GM18873 (cell line): ENCODE measurements around the gene PGGHG.
"Not testable (repeated sequence)": the region's sequence is repeated elsewhere in the genome, so short reads cannot be mapped to it uniquely, and the experiment has no call there.

Source experiments
- ATAC-seq: cut with Tn5 transposase; IDR thresholded peaks from one replicate; pipeline ENCODE4 v1.9.1; 2021; ENCODE audit warnings: mild to moderate bottlenecking, moderate library complexity, moderate number of reproducible peaks; ENCODE audit not compliant: unreplicated experiment, low FRiP score

Gene PGGHG

DNA sequence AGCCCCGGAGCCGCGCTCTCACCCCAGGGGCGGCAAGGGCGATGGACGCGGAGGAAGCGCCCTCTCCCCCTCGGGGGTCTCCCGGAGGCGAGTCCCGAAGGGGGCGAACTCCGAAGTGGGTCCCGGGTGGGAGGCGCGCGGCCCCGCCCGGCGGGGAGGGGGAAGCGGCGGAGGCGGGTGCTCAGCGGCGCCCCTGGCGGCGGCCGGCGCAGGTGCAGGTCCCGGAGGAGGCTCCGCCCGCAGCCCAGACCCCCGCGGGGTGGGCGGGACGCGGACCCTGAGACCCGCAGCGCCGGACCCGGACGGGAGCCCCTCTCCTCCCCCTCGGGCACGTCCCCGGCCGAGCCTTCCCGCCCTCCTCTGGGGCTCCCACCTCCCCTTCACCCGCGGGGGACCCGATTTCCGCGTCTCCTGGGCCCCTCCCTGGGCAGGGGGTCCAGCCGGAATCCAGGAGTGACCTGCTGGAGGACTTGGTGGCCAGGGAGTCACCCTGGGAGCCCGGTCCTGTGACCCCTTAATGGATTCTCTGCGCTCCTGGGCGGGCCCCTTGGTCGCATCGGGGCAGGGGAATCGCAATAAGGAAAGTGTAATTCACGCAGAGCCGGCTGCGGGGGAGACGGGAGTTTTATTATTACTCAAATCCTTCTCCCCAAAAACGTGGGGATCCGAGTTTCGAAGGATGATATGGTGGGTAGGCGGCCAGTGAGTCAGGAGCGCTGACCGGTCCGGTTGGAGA is 22.3 kb downstream of the PGGHG start:
- not testable (repeated sequence) for ATAC-seq

GRCh38 chr11:312092-312816 is 23.3 kb downstream of the PGGHG start:
- ATAC-seq, result no peak

GRCh38 chr11:313304-313786 is 24.4 kb downstream of the PGGHG start:
- no peak for ATAC-seq

DNA sequence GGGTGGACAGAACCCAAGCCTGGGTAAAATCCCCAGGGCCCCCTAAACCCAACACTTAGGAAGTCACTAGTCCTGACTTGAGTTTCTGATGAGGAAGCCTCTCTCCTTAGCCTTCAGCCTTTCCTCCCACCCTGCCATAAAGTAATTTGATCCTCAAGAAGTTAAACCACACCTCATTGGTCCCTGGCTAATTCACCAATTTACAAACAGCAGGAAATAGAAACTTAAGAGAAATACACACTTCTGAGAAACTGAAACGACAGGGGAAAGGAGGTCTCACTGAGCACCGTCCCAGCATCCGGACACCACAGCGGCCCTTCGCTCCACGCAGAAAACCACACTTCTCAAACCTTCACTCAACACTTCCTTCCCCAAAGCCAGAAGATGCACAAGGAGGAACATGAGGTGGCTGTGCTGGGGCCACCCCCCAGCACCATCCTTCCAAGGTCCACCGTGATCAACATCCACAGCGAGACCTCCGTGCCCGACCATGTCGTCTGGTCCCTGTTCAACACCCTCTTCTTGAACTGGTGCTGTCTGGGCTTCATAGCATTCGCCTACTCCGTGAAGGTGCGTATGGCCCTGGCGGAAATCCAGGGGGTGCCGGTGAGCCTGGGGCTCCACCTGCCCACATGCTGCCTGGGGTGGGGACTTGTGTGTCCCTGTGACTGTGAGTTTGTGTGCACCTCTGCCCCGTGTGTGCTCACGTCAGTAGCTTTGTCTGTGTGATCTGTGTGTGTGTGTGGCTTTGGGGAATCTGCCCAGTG is 25.0 kb downstream of the PGGHG start, which contains the start of gene IFITM1:
Gene IFITM1 (plus strand): TSS at position 254 of the 767 bp plus-strand sequence. CDS start 131 bp downstream, at position 385.
- no peak for ATAC-seq

DNA sequence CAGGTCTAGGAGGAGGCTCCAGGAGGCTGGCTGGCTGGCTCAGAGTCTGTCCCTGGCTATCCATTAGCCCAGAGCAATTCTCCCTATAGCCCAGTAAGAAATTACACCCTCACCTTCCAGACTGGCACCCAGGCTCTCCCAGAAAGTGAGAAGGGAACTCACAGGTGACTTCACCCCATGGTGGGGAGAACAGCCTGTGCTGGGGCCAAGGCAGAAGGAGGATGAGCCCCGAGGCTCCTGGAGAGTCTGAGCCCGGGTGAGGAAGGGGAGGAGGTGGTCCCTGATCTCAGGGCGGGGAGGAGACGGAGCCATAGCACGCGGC is 25.6 kb downstream of the PGGHG start:
- not testable (repeated sequence) for ATAC-seq

GRCh38 chr11:315051-315481 is 26.1 kb downstream of the PGGHG start:
- ATAC-seq, result no peak

DNA sequence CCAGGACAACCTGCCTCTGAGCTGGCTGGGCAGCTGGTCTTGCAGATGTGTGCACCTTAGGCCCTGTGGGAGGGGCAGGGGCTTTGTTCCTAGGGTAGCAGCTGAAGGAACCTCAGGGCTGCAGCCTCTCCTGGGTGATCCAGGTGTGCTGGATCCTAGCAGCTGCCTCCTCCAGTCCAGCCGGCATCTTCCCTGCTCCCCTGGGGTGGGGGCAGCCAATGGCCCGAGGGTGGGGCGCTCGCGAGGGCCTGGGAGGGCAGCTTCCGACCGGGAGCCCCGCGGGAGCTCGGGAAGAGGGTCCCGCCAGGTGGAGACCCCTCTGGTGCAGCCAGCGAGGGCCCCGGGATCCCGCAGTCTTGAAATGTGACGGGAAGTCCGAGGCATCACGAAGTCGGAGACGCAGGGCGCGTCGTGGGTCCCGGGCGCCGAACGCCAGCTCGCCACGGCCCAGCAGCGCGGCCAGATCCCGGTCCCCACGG is 26.6 kb downstream of the PGGHG start:
- no peak for ATAC-seq

GRCh38 chr11:316031-316701 is 27.2 kb downstream of the PGGHG start:
- ATAC-seq, result no peak

- no peak for ATAC-seq
These were observed 28.0 kb downstream of the PGGHG start for GRCh38 chr11:316891-317301.

DNA sequence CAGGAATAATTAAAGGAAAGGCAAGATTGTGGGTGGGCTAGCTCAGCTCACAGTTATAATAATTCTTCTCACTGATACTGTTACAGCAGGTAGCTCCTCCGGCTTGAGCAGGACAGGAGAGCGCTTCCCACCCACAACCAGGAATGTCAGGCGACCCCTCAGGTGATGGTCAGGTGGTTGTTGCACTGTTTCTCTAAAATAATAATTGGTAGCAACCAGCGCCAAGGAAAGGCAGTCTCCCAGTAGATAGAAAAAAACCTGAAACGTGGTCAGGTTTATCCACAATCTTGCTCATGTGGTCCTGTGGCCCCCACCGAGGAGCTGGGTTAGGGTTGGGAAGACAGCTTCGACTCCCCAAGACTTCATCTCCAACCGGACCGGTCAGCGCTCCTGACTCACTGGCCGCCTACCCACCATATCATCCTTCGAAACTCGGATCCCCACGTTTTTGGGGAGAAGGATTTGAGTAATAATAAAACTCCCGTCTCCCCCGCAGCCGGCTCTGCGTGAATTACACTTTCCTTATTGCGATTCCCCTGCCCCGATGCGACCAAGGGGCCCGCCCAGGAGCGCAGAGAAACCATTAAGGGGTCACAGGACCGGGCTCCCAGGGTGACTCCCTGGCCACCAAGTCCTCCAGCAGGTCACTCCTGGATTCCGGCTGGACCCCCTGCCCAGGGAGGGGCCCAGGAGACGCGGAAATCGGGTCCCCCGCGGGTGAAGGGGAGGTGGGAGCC is 28.9 kb downstream of the PGGHG start:
- ATAC-seq, result not testable (repeated sequence)

DNA sequence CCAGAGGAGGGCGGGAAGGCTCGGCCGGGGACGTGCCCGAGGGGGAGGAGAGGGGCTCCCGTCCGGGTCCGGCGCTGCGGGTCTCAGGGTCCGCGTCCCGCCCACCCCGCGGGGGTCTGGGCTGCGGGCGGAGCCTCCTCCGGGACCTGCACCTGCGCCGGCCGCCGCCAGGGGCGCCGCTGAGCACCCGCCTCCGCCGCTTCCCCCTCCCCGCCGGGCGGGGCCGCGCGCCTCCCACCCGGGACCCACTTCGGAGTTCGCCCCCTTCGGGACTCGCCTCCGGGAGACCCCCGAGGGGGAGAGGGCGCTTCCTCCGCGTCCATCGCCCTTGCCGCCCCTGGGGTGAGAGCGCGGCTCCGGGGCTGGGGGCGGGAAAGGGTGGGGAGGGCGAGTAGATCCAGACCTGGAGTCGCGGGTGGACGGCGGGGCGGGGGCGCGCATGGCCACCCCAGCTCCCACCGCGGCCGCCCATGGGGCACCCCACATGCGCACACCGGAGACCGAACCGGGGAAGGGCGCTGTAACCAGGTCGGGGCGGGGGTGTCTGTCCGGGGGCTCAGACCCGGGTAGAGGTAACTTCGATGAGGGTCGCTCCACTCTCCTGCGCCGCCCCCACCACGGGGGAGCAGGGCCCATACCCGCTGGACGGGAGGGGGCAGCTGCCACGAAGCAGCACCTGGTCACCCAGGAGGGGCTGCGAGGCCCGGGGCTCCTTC is 29.6 kb downstream of the PGGHG start:
- not testable (repeated sequence) for ATAC-seq

- not testable (repeated sequence) for ATAC-seq
These were observed 30.4 kb downstream of the PGGHG start for GRCh38 chr11:319121-319887.

GRCh38 chr11:319888-320273 is 31.0 kb downstream of the PGGHG start:
- not testable (repeated sequence) for ATAC-seq

- ATAC-seq, result no peak
These were observed 35.2 kb downstream of the PGGHG start for GRCh38 chr11:324156-324555.

GRCh38 chr11:324593-325517 is 35.9 kb downstream of the PGGHG start:
- not testable (repeated sequence) for ATAC-seq

GRCh38 chr11:325796-326591 is 37.1 kb downstream of the PGGHG start:
- no peak for ATAC-seq

GRCh38 chr11:326592-326841 is 37.6 kb downstream of the PGGHG start:
- no peak for ATAC-seq
